Hepatocyte (in vitro differentiated cells): ENCODE results near the gene CNTNAP2. TPM values are rescaled to one million over a fixed set of nuclear protein-coding genes. Genes with fewer than 3 reads are reported as not detected.

Source experiments
- DNase-seq: peaks from one replicate; pipeline ENCODE4 v3.0.0-alpha.2; 2016; ENCODE audit warnings: low spot score
- H2AFZ ChIP-seq: fragments of 200-600 bp; sonication (generic); 2 replicates; pipeline ENCODE4 v1.6.0; 2016; ENCODE audit warnings: antibody characterized with exemption, mild to moderate bottlenecking
- H3K27ac ChIP-seq: fragments of 200-600 bp; sonication (generic); 2 replicates; pipeline ENCODE4 v1.5.1; 2016; ENCODE audit warnings: mild to moderate bottlenecking
- H3K27me3 ChIP-seq: fragments of 200-600 bp; sonication (generic); 2 replicates; pipeline ENCODE4 v1.6.1; 2016
- H3K36me3 ChIP-seq: fragments of 200-600 bp; sonication (generic); replicated peaks from 2 replicates; pipeline ENCODE4 v1.5.1; 2016; ENCODE audit warnings: low read depth; ENCODE audit not compliant: insufficient read depth
- H3K4me1 ChIP-seq: fragments of 200-600 bp; sonication (generic); 2 replicates; pipeline ENCODE4 v1.5.1; 2016; ENCODE audit warnings: mild to moderate bottlenecking, moderate library complexity; ENCODE audit not compliant: insufficient read depth
- H3K4me2 ChIP-seq: fragments of 200-600 bp; sonication (generic); 2 replicates; pipeline ENCODE4 v1.6.0; 2016
- H3K4me3 ChIP-seq: fragments of 200-600 bp; sonication (generic); 2 replicates; pipeline ENCODE4 v1.5.1; 2016; ENCODE audit warnings: mild to moderate bottlenecking
- H3K79me2 ChIP-seq: fragments of 200-600 bp; sonication (generic); 2 replicates; pipeline ENCODE4 v1.6.0; 2017; ENCODE audit warnings: mild to moderate bottlenecking
- H3K9me2 ChIP-seq: fragments of 200-600 bp; sonication (generic); replicated peaks from 2 replicates; pipeline ENCODE4 v1.6.0; 2017; ENCODE audit warnings: mild to moderate bottlenecking; ENCODE audit not compliant: insufficient read depth
- H3K9me3 ChIP-seq: fragments of 200-600 bp; sonication (generic); 2 replicates; pipeline ENCODE4 v1.5.1; 2016; ENCODE audit warnings: low read depth, mild to moderate bottlenecking
- H4K20me1 ChIP-seq: fragments of 200-600 bp; sonication (generic); 2 replicates; pipeline ENCODE4 v1.6.0; 2016; ENCODE audit warnings: mild to moderate bottlenecking; ENCODE audit not compliant: insufficient read depth, poor library complexity, severe bottlenecking
- EZH2 ChIP-seq: fragments of 200-600 bp; sonication (generic); IDR thresholded peaks from 2 replicates; pipeline ENCODE4 v1.6.1; 2016; ENCODE audit warnings: antibody characterized with exemption, mild to moderate bottlenecking, borderline replicate concordance
- EZH2phosphoT487 ChIP-seq: fragments of 200-600 bp; sonication (generic); IDR thresholded peaks from one replicate; pipeline ENCODE4 v1.6.1; 2018; ENCODE audit warnings: antibody characterized with exemption, mild to moderate bottlenecking, low read depth, moderate library complexity; ENCODE audit not compliant: unreplicated experiment, severe bottlenecking
- WGBS: methylation state at CpG from one replicate; pipeline ENCODE4 v1.1.6; 2016; ENCODE audit warnings: low lambda C conversion rate; ENCODE audit errors: missing lambda C conversion rate; 5-methylcytosine and 5-hydroxymethylcytosine counted together
- polyA plus RNA-seq: library from polyadenylated mRNA; unstranded; fragments of >200 nt; fragmentation: Nextera tagmentation; extraction: Ambion mirVana; gene quantifications from 2 replicates; pipeline ENCODE4 v1.2.1, GENCODE V29; 2016
- total RNA-seq: library from RNA; depleted of rRNA; stranded (reverse); fragments of >200 nt; gene quantifications from 2 replicates; pipeline ENCODE4 v1.2.3, GENCODE V29; 2014
- TF ChIP-seq, protein P1 (sequence below): fragments of 200-600 bp; sonication (generic); IDR thresholded peaks from 2 replicates; pipeline ENCODE4 v1.5.1; 2016; ENCODE audit warnings: antibody characterized with exemption, mild to moderate bottlenecking; ENCODE audit not compliant: poor library complexity

CNTNAP2 gene
- total and polyA plus RNA-seq, 2 experiments from 2014 or later, result 7.5 to 14.7 TPM

DNA sequence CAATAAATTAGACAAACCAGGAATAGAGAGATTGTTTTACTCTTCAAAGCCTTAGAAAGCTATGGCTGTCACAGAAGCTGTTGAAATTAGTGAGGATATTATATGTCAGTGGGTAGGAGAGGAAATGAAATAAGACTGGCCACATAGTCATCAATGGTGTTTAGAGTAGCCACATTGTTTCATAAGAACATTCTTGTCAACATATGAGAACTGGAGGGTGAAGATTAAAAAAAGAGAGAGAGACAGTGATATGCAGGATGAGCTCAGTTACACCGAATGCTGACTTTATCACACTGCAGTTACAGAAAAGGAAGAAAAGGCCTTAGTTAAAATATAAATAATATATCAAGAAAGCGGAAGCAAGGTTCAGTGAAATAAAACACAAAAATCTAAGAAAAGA, 412.0 kb downstream of the CNTNAP2 start:
- Histone ChIP-seq H3K4me1 (no peaks in the 10 kb centered on the region), H3K27ac (no peak overlapping the region), H4K20me1 (no peaks in the 10 kb centered on the region), H3K79me2 (no peaks in the 10 kb centered on the region), H2AFZ (no peak overlapping the region), H3K36me3 (no peaks in the 10 kb centered on the region), H3K4me2 (no peak overlapping the region), H3K4me3 (no peak overlapping the region), H3K27me3 (no peaks in the 10 kb centered on the region), H3K9me2 (no peaks in the 10 kb centered on the region), H3K9me3 (no peaks in the 10 kb centered on the region)
- no peak for DNase-seq
- no peak for TF ChIP-seq EZH2
- WGBS, result 84% methylated on average over 2 of the region's 2 CpGs

DNA sequence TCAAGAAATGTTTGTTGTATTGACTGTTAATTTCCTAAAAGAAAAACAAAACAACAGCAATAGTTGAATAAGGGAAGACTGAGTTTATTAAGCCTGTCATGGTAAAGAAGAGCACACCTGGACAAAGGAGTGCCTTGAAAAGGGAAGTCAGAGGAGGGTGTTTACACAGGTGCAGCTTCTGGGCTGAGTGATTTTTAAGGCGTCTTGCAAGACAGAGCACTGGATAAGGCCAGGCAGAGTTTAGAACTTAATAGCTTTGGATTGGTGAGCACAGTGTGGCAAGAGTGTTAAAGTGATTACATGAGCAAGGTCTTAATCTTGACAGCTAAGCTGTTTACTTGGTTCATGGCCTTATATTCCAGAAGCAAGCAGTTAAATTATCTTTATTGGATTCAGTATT, 423.2 kb downstream of the CNTNAP2 start:
- 33% methylated on average over 1 of the region's 1 CpG for WGBS
- Histone ChIP-seq H3K9me3 (no peaks in the 10 kb centered on the region), H3K79me2 (no peaks in the 10 kb centered on the region), H3K27ac (no peak overlapping the region), H3K27me3 (no peaks in the 10 kb centered on the region), H3K4me3 (no peak overlapping the region), H2AFZ (no peak overlapping the region), H3K4me2 (no peak overlapping the region), H3K4me1 (no peaks in the 10 kb centered on the region), H3K9me2 (no peaks in the 10 kb centered on the region), H3K36me3 (no peaks in the 10 kb centered on the region), H4K20me1 (no peaks in the 10 kb centered on the region)
- TF ChIP-seq EZH2, result no peak
- TF ChIP-seq EZH2phosphoT487, result no peak
- TF ChIP-seq, protein P1, sequence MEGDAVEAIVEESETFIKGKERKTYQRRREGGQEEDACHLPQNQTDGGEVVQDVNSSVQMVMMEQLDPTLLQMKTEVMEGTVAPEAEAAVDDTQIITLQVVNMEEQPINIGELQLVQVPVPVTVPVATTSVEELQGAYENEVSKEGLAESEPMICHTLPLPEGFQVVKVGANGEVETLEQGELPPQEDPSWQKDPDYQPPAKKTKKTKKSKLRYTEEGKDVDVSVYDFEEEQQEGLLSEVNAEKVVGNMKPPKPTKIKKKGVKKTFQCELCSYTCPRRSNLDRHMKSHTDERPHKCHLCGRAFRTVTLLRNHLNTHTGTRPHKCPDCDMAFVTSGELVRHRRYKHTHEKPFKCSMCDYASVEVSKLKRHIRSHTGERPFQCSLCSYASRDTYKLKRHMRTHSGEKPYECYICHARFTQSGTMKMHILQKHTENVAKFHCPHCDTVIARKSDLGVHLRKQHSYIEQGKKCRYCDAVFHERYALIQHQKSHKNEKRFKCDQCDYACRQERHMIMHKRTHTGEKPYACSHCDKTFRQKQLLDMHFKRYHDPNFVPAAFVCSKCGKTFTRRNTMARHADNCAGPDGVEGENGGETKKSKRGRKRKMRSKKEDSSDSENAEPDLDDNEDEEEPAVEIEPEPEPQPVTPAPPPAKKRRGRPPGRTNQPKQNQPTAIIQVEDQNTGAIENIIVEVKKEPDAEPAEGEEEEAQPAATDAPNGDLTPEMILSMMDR, result no peak
- DNase-seq, result no peak

DNA sequence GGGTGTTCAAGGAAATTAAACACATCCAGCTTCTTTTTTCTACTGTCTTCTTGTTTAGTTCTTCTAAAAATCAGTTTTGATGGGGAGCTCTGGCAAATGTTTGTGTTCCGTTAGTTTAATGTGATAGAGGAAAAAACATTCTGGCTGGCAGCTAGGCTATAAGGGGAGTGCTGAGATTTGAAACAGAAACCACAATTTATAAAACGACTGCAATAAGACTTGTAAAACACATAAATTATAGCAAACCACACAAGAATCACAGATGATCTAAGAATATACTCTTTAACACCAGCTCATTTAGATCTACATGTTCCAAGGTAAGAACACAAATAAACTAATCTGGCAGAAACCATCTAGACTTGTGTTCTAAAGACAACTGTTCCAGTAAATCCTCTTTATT, 425.5 kb downstream of the CNTNAP2 start:
- 53% methylated on average over 2 of the region's 2 CpGs for WGBS
- Histone ChIP-seq H3K4me2 (no peak overlapping the region), H3K4me3 (no peak overlapping the region), H3K9me3 (no peaks in the 10 kb centered on the region), H2AFZ (no peak overlapping the region), H3K79me2 (no peaks in the 10 kb centered on the region), H4K20me1 (no peaks in the 10 kb centered on the region), H3K36me3 (no peaks in the 10 kb centered on the region), H3K9me2 (no peaks in the 10 kb centered on the region), H3K27ac (no peak overlapping the region), H3K27me3 (no peaks in the 10 kb centered on the region), H3K4me1 (no peaks in the 10 kb centered on the region)
- DNase-seq, result no peak
- TF ChIP-seq EZH2 (no peak), EZH2phosphoT487 (no peak)
- TF ChIP-seq, protein P1, result no peak

DNA sequence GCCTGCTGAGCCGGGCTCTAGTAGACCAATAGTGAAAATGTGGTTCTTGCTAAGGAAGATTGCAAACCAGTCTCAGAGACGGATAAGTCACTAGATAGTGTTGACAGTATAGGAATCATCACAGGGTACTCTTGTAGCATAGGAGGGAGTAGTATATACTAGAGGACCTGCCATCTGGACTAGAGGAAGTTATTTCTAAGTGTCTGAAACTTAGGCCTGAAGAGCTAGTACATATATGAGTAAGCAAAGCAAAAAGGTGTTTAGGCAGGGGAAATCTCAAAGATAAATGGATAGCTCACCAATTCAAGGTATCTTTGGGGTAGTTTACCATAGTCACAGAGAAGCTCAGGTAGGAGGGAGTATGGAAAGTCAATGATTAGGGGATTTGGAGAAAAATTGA, 428.1 kb downstream of the CNTNAP2 start:
- H3K79me2 ChIP-seq, result no peaks in the 10 kb centered on the region
- H4K20me1 ChIP-seq, result no peaks in the 10 kb centered on the region
- no peaks in the 10 kb centered on the region for H3K9me2 ChIP-seq
- DNase-seq, result no peak
- no peak overlapping the region for H3K4me2 ChIP-seq
- H3K4me1 ChIP-seq, result no peaks in the 10 kb centered on the region
- no peak overlapping the region for H3K27ac ChIP-seq
- 65% methylated on average over 2 of the region's 2 CpGs for WGBS
- H2AFZ ChIP-seq, result no peak overlapping the region
- no peaks in the 10 kb centered on the region for H3K36me3 ChIP-seq
- H3K27me3 ChIP-seq, result no peaks in the 10 kb centered on the region
- TF ChIP-seq EZH2phosphoT487 (no peak), EZH2 (no peak)
- TF ChIP-seq, protein P1, result no peak
- no peaks in the 10 kb centered on the region for H3K9me3 ChIP-seq
- no peak overlapping the region for H3K4me3 ChIP-seq
